Omental fat pad (tissue), 4 donors: ENCODE data around the gene AK8. TPM values are rescaled to one million over a fixed set of nuclear protein-coding genes. Genes with fewer than 3 reads are reported as not detected.

ENCODE experiments used
- ATAC-seq: fragments of 150-250 bp; one replicate; pipeline ENCODE4 v1.9.1; 2016; ENCODE audit warnings: mild to moderate bottlenecking, moderate library complexity; ENCODE audit not compliant: low FRiP score
- DNase-seq: peaks from one replicate; pipeline ENCODE4 v3.0.0-alpha.2; 2019; ENCODE audit warnings: low spot score
- total RNA-seq, 4 donors: library from RNA; depleted of rRNA; stranded (reverse); fragments of >200 nt; gene quantifications; one replicate each; pipeline ENCODE4 v1.1.0, GENCODE V29; 2016
- TF ChIP-seq, protein P1 (sequence below), 3 donors: fragments of 450-650 bp; IDR thresholded peaks; one replicate each; pipeline ENCODE4 v1.5.1; 2016 to 2017; ENCODE audit warnings: antibody characterized with exemption in 3 of 3, mild to moderate bottlenecking in 3 of 3, moderate library complexity in 2 of 3

The AK8 gene
- total RNA-seq, 4 donors from 2014 or later, result 1.0 to 1.3 (median 1.3) TPM; not detected in 1

DNA sequence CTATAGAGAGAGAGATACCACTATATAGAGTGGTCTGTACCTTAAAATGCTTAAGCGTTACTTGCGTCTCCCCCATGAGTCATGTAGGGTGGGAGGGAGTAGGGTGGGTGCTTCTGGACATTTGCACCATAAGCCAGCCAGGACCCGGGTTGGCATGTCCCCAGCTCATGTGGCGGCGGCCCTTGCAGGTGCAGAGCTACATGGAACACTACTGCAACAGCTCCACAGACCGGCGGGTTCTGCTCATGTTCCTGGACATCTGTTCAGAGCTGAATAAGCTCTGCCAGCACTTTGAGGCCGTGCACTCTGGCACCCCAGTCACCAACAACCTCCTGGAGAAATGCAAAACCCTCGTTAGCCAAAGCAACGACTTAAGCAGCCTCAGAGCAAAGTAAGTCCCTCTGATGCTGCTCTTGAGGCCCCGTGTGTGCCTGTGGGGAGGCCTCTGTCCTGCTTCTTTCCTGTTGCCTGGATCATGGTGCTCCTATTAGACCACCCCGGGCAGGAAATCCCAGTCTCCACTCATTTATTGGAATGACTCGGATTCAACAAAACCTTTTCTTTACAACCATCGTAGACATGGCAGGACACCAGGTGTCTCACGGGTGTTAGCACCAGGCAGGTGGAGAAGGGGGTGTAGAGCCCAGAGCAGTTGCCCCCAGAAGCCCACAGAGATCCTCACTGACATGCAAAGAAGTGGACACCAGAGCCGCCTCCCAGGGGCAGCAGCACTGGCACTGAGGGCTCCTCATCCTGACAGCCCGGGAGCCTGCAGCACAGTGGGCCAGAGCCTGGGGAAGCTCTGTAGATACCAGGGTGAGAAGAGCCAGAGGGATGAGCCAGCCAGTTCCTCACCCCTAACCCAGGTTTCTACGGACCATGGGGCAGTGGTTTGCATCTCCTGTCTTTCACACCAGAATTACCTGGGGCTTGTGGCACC is 9.4 kb upstream of the AK8 start:
- ATAC-seq (no peak), DNase-seq (no peak)
- TF ChIP-seq, protein P1, sequence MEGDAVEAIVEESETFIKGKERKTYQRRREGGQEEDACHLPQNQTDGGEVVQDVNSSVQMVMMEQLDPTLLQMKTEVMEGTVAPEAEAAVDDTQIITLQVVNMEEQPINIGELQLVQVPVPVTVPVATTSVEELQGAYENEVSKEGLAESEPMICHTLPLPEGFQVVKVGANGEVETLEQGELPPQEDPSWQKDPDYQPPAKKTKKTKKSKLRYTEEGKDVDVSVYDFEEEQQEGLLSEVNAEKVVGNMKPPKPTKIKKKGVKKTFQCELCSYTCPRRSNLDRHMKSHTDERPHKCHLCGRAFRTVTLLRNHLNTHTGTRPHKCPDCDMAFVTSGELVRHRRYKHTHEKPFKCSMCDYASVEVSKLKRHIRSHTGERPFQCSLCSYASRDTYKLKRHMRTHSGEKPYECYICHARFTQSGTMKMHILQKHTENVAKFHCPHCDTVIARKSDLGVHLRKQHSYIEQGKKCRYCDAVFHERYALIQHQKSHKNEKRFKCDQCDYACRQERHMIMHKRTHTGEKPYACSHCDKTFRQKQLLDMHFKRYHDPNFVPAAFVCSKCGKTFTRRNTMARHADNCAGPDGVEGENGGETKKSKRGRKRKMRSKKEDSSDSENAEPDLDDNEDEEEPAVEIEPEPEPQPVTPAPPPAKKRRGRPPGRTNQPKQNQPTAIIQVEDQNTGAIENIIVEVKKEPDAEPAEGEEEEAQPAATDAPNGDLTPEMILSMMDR (IDR thresholded peaks at IDR 0.05), result no peak

DNA sequence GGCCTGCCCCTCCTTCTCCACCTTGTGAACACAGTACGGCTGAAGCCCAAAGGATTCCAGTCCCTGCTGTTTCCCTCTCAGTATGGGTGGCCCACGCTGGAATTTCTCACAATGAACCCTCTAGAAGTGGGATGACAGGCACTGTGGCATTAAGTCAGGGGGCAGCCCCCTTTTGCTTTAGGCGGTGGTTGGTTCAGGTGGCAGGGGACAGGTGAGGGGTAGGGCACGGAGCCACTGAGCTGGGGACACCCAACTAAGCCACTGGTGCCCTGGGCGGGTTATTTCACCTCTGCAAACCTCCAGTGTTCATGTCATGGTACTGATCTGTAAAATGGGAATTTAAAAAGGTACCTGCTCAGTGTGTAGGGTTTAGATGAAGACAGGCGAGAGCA is 8.2 kb upstream of the AK8 start:
- DNase-seq (no peak), ATAC-seq (no peak)
- TF ChIP-seq, protein P1 (IDR thresholded peaks at IDR 0.05), result no peak

DNA sequence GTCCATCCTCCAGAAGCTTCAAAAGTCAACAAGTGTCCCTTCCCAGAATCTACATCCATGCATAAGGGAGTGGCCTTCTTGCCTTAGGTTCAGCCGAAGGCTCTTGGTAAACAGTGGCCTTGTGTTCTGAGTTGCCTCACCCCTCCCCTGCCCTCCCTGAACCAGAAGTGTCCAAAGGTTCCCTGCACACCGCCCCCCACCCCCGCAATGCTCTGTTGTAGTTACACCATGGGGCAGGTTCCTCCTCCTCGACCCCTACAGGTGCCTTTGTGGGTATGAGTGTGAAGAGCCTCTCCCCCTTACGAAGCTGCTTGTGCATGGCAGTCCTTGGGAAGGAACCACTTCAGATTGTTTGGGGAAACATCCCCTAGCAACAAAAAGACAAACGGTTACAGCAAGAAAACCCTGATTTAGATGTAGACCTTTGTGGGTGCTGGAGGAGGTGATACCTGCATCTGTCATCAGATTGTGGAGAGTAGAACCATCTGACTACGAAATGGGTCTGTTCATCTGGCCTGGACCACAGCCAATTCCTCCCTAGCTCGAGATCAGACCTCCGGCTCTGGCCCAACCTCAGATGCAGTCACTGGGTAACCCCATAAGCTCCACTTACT is 7.7 kb upstream of the AK8 start:
- ATAC-seq (no peak), DNase-seq (no peak)
- TF ChIP-seq, protein P1 (IDR thresholded peaks at IDR 0.05), result no peak

DNA sequence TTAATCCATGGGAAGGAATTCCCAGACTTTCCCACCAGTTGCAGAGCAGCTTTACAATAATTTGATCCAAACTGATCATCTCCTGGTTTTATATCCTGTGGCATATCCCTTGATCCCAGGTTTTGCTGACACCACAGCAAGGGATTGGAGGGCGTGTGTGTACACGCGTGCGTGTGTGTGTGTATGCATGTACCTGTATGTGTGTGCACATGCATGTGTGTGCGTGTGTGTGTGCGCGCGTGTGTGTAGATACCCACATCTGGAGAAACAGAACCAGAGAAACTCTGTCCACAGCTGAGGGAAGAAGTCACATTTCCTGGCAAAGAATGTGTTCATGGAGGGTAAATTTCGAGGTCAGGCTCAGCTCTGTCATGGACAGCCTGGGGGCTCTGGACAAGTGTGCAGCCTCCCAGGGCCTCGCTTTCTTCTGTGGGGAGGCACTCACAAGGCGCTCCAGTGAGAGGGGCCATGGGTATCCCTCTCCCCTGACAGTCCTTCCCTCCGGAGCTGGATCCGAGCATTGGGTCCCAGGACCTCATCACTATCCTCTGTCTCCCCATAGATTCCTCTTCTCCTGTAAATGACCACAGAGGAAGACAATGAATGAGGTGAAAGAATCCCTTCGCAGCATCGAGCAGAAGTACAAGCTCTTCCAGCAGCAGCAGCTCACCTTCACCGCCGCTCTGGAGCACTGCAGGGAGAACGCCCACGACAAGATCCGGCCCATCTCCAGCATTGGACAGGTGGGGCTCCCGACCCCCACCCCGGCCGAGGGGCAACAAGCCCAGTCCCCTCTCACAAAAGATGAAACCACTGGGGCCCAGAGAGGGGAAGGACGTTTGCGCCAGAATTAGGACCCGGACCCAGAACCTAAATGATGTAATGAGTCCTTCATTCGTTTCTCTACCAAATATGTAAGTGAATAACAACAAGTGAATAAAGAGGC is 5.5 kb upstream of the AK8 start:
- ATAC-seq (no peak), DNase-seq (no peak)
- TF ChIP-seq, protein P1 (IDR thresholded peaks at IDR 0.05), result no peak

DNA sequence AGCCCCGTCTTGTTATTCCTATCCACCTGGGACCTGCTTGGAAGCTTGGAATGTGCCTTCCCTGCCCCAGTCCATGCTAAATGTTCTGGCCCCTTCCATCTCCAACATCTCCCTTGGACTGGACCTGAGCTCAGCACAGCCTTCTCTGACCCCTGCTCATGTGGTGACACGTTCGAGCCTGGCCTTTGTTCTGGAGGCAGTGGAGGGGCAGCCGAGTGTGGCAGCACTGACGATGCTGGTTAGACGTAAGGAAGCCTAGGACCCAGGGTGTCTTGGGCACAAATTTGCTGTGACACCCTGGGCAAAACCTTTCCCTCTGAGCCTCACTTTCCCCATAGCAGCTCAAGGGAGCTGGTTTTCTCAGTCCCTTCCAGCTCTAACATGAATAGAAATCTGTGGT is 4.5 kb upstream of the AK8 start:
- ATAC-seq (no peak), DNase-seq (no peak)
- TF ChIP-seq, protein P1 (IDR thresholded peaks at IDR 0.05), result no peak

DNA sequence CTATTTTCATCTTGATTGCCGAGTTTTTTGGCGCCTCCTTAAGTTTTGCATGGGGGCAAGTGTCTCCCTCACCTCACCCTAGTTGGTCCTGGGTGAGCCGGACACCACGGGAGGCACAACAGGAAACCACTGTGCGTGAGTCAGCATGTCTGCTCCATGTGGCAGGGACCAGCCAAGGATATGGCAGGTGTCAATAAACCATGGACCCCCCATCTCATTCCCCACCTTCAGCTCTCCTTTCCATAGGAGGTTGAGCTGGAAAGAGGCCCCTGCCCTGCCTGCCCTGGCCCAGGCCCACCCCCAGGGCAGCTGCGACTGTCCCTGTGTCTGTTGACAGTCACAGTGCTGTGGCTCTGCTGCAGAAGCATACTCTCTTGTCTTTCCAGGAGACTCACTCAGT is 3.7 kb upstream of the AK8 start:
- DNase-seq (no peak), ATAC-seq (no peak)
- TF ChIP-seq, protein P1 (IDR thresholded peaks at IDR 0.05), result no peak
